ENCODE measurements around the gene SLC29A4. TPM values are rescaled to one million over a fixed set of nuclear protein-coding genes. Genes with fewer than 3 reads are reported as not detected.

The SLC29A4 gene
- total and polyA plus RNA-seq, 2 of the 8 experiments (the other 6 are each of a cell fraction or from before 2014, with no cell fraction given) = 6.9 to 15.1 TPM

DNA sequence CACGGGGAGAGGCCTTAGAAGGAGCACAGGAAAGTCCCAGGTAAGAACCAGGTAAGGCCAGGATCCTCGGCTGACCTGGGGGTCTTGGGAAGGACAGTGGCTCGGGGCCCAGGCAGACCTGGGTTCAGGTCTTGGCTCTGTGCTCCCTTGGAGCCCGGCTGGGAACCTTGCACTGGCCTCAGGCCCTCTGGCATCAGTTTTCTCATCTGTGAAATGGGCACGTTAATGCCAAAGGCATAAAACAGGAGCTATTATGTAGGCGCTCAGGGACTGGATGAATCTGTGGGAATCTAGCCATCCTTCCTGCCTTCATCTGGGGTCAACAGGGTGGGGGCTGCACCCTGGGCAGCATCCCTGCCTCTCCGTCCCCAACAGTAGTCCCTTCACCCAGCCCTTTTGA is 8.3 kb upstream of the SLC29A4 start:
- WGBS, 2 experiments (ENCODE audit: extremely low coverage in 1 of 2, insufficient coverage in 1 of 2, insufficient read length in 1 of 2, insufficient replicate concordance in 2 of 2, low coverage in 1 of 2, low lambda C conversion rate in 2 of 2, missing lambda C conversion rate in 1 of 2) = 88% methylated on average over 5 of the region's 7 CpGs; no CpG with 5 or more reads in 1 of the 2 experiments
- no peak overlapping the region for H4K8ac ChIP-seq (ENCODE audit: extremely low read depth, insufficient read depth, low read length)
- no peaks in the 10 kb centered on the region for H3K9me3 ChIP-seq (ENCODE audit: insufficient read depth in 2 of 2, low read depth in 1 of 2, low read length in 1 of 2)

More for the DNA sequence above, 8.3 kb upstream of the SLC29A4 start:
- Histone ChIP-seq H3K36me3 (ENCODE audit: control insufficient read depth in 2 of 4, insufficient read depth in 4 of 4, low read length in 3 of 4) (no peaks in the 10 kb centered on the region), H2AK5ac (ENCODE audit: low read depth, low read length) (no peak overlapping the region), H3K27ac (ENCODE audit: low read depth, low read length) (no peak overlapping the region), H4K20me1 (replicated peaks in 1 of 2; ENCODE audit: control insufficient read depth in 1 of 2, insufficient read depth in 2 of 2, low read length in 2 of 2) (no peaks in the 10 kb centered on the region), H3K23ac (ENCODE audit: insufficient read length) (no peak overlapping the region), H3K14ac (ENCODE audit: insufficient read length) (no peak overlapping the region), H3K79me1 (ENCODE audit: low read depth, low read length) (no peaks in the 10 kb centered on the region), H2AFZ (ENCODE audit: low read length) (no peak overlapping the region), H3K4ac (replicated peaks; ENCODE audit: insufficient read length, low read depth, low read length) (no peak overlapping the region), H4K91ac (replicated peaks; ENCODE audit: insufficient read length, low read length) (no peak overlapping the region), H3K23me2 (ENCODE audit: low read depth, low read length) (no peaks in the 10 kb centered on the region), H2BK5ac (ENCODE audit: low read depth, low read length) (no peak overlapping the region), H2BK15ac (ENCODE audit: low read length) (no peak overlapping the region), H3K18ac (ENCODE audit: extremely low read depth, low read length) (no peak overlapping the region), H3K56ac (replicated peaks; ENCODE audit: insufficient read length, low read depth, low read length) (no peak overlapping the region), H3K27me3 (replicated peaks in 1 of 4; ENCODE audit: control insufficient read depth in 3 of 4, extremely low read depth in 1 of 4, insufficient read depth in 3 of 4, low read length in 3 of 4) (no peaks in the 10 kb centered on the region), H3K4me2 (ENCODE audit: insufficient read depth in 1 of 2, low read depth in 2 of 2, low read length in 2 of 2) (no peak overlapping the region), H3K9ac (replicated peaks in 1 of 4; ENCODE audit: extremely low read depth in 1 of 4, low read depth in 3 of 4, low read length in 3 of 4) (no peak overlapping the region), H3K4me1 (replicated peaks in 1 of 4; ENCODE audit: control insufficient read depth in 3 of 4, insufficient read depth in 4 of 4, low read length in 3 of 4) (no peaks in the 10 kb centered on the region), H2BK12ac (ENCODE audit: low read depth, low read length) (no peak overlapping the region), H2BK120ac (replicated peaks; ENCODE audit: low read depth, low read length) (no peak overlapping the region), H4K5ac (ENCODE audit: insufficient read length, low read depth, low read length) (no peak overlapping the region), H3K79me2 (ENCODE audit: control insufficient read depth in 1 of 2, insufficient read depth in 2 of 2, low read length in 2 of 2) (no peaks in the 10 kb centered on the region), H3K4me3 (ENCODE audit: extremely low read depth in 1 of 4, insufficient read depth in 2 of 4, low read depth in 3 of 4, low read length in 4 of 4) (no peak overlapping the region), H2BK20ac (ENCODE audit: low read length) (no peak overlapping the region)
- no peak for DNase-seq (ENCODE audit: low read depth in 1 of 2, low spot score in 2 of 2)
- TF ChIP-seq JUND (IDR thresholded peaks at IDR 0.05; ENCODE audit: low read length) (no peak), CBX5 (IDR thresholded peaks at IDR 0.05; ENCODE audit: low read depth, low read length) (no peak), NRF1 (IDR thresholded peaks at IDR 0.05; ENCODE audit: low read depth, low read length) (no peak), CEBPB (IDR thresholded peaks at IDR 0.05; ENCODE audit: low read depth, low read length) (no peak), SP4 (IDR thresholded peaks at IDR 0.05; ENCODE audit: low read length) (no peak)
- ChIA-PET POLR2A (ENCODE audit: partially characterized antibody) (no interaction called here), CTCF (ENCODE audit: partially characterized antibody) (interaction anchor here (0.9 to 2.0 kb wide), 2 partner anchors 11 to 121 kb away, joined by 3 to 7 read pairs; no protein-coding TSS in a partner anchor)
- no peak for FAIRE-seq
